ENCODE results near the gene ARMC12. TPM values are rescaled to one million over a fixed set of nuclear protein-coding genes. Genes with fewer than 3 reads are reported as not detected.

ARMC12 gene
- total and polyA plus RNA-seq, 11 donors = 0.19 to 0.72 (median 0.27) TPM; not detected in 6

- ATAC-seq (peak in 1 of 4 donors; percentile 18), DNase-seq (no peak)
- Histone ChIP-seq H3K4me1 (no peaks in the 10 kb centered on the region), H3K27me3 (peaks cover 0 to 39% (median 12%) of the 10 kb centered on the region in 9 donors), H3K9me3 (no peaks in the 10 kb centered on the region), H3K27ac (no peak overlapping the region), H3K4me3 (no peak overlapping the region), H3K36me3 (no peaks in the 10 kb centered on the region)
- intact Hi-C loops (cut with DNase I) = loop anchor here in 3 of 10 donors (5.0 to 10.0 kb wide), 2 partner anchors 235 to 337 kb away; no protein-coding TSS in a partner anchor
- TF ChIP-seq POLR2A (IDR thresholded peaks at IDR 0.05) (no peak), CTCF (IDR thresholded peaks at IDR 0.05) (peak in 5 of 12 donors; percentile 7 to 43 (median 33))
- WGBS, 4 donors = 47 to 53% (median 49%) methylated on average over 10 of the region's 10 CpGs
These were observed 20.8 kb downstream of the ARMC12 start for GRCh38 chr6:35757456-35758123.

GRCh38 chr6:35759426-35759825, 22.6 kb downstream of the ARMC12 start:
- no peak for ATAC-seq
- Histone ChIP-seq H3K9me3 (no peaks in the 10 kb centered on the region), H3K27me3 (peaks cover 0 to 57% (median 19%) of the 10 kb centered on the region in 9 donors), H3K27ac (no peak overlapping the region), H3K36me3 (no peaks in the 10 kb centered on the region), H3K4me1 (no peaks in the 10 kb centered on the region), H3K4me3 (no peak overlapping the region)
- intact Hi-C loops (cut with DNase I) = loop anchor here in 3 of 10 donors (5.0 to 10.0 kb wide), 2 partner anchors 237 to 335 kb away; no protein-coding TSS in a partner anchor
- no peak for TF ChIP-seq CTCF (IDR thresholded peaks at IDR 0.05)
- TF ChIP-seq POLR2A (IDR thresholded peaks at IDR 0.05) = no peak
- 64 to 81% (median 70%) methylated on average over 3 of the region's 3 CpGs for WGBS, 4 donors
- no peak for DNase-seq

DNA sequence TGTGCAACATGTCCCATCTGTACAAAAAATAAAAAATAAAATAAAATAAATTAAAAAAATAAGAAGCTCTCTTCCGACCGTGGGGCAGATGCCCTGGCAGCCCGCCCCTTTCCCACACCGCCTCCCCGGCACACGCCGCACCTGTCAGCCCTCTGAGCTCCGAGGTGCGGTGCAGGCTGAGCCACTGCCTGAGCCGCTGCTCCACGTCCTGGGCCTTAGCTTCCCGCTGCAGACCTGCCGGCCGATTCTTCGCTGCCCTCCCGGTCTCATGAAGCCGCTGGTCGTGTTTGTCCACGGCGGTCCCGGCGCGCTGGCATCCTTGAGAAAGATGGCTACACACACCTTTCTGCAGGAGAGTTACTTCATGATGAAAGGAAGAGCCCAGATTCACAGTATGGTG, 28.9 kb downstream of the ARMC12 start:
- Histone ChIP-seq H3K27ac (no peak overlapping the region), H3K4me3 (no peak overlapping the region), H3K27me3 (peaks cover 7 to 59% (median 32%) of the 10 kb centered on the region in 9 donors), H3K9me3 (no peaks in the 10 kb centered on the region), H3K4me1 (no peaks in the 10 kb centered on the region), H3K36me3 (no peaks in the 10 kb centered on the region)
- intact Hi-C loops (cut with DNase I) = no loop called here
- TF ChIP-seq POLR2A (IDR thresholded peaks at IDR 0.05) (no peak), CTCF (IDR thresholded peaks at IDR 0.05) (no peak)
- WGBS, 4 donors = 81 to 86% (median 83%) methylated on average over 22 to 23 of the region's 23 CpGs
- ATAC-seq (no peak), DNase-seq (no peak)

DNA sequence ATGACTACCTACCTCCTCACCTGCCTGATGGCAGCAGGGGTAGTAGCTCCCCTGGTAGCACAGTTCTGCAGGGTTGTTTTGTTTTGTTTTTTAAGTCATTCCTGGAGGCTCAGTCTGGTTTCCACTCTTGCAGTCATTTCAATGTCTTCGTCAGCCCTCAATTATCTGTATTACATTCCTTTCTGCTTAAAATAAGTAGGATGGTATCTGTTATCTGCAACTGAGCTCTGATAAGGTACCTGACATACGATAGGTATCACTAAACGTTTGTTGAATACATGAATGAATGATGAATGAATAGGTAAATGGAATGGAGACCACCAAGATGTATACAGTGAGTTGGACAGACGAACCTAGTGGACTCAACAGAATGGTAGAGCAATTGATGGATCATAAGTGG, 32.4 kb downstream of the ARMC12 start:
- intact Hi-C loops (cut with DNase I) = no loop called here
- Histone ChIP-seq H3K9me3 (no peaks in the 10 kb centered on the region), H3K36me3 (no peaks in the 10 kb centered on the region), H3K27ac (no peak overlapping the region), H3K27me3 (peaks cover 0 to 32% (median 14%) of the 10 kb centered on the region in 9 donors), H3K4me3 (no peak overlapping the region), H3K4me1 (no peaks in the 10 kb centered on the region)
- 52 to 58% (median 53%) methylated on average over 4 of the region's 4 CpGs for WGBS, 4 donors
- ATAC-seq (no peak), DNase-seq (no peak)
- TF ChIP-seq CTCF (IDR thresholded peaks at IDR 0.05) (no peak), POLR2A (IDR thresholded peaks at IDR 0.05) (no peak)

Data from heart left ventricle (tissue), 16 donors.